ENCODE data around the gene MAP3K7CL.

GRCh38 chr21:29082046-29082815 is 48.2 kb upstream of the MAP3K7CL start:
- TF ChIP-seq CTCF (optimal IDR thresholded peaks at IDR 0.05 in 1 of 3, IDR thresholded peaks at IDR 0.05 in 1 of 3, conservative IDR thresholded peaks at IDR 0.05 in 1 of 3; ENCODE audit: extremely low read depth in 1 of 3, insufficient read depth in 2 of 3, low read length in 3 of 3) (no peak), EZH2 (IDR thresholded peaks at IDR 0.05; ENCODE audit: low read length) (no peak)

Measured in keratinocyte (primary cell).